Mucosa of gallbladder (tissue), 1 donor: Measurements from ENCODE around the gene BEND2. TPM values are rescaled to one million over a fixed set of nuclear protein-coding genes. Genes with fewer than 3 reads are reported as not detected.

Experiments
- DNase-seq: peaks from one replicate; pipeline ENCODE4 v3.0.0-alpha.2; 2020; ENCODE audit warnings: low spot score
- total RNA-seq: library from RNA; stranded (reverse); gene quantifications from one replicate; pipeline ENCODE4 v1.2.1, GENCODE V29; 2021
- donor health status: DM: no; HTN: no; CAD: no.

The BEND2 gene
- total RNA-seq, 1 donor from 2014 or later, result not detected

- no peak for DNase-seq
Measured at GRCh38 chrX:18136816-18137215, 83.9 kb downstream of the BEND2 start.

- DNase-seq, result no peak
Measured at GRCh38 chrX:18133605-18134004, 87.1 kb downstream of the BEND2 start.

- no peak for DNase-seq
Measured at GRCh38 chrX:18129690-18130089, 91.0 kb downstream of the BEND2 start.

DNA sequence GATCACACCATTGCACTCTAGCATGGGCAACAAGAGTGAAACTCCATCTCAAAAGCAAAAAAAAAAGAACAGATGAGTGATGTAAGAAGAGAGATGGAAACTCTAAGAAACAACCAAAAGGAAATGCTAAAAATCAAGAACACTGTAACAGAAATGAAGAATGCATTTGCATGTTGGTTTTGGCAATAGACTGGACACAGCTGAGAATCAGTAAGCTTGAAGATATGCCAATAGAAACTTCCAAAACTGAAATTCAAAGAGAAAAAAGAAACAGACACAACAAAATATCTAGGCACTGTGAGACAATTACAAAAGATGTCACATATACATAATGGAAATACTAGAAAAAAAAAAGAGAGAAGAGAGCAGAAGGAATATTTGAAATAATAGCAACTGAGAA, 93.7 kb downstream of the BEND2 start:
- DNase-seq, result no peak

GRCh38 chrX:18119856-18120255, 100.8 kb downstream of the BEND2 start:
- no peak for DNase-seq

Other genes starting within 250 kb of the BEND2 start
- gene SCML2, start 133.8 kb upstream of the BEND2 start, total RNA-seq, result 0.92 TPM
- 12.1 TPM for gene CDKL5, start 204.7 kb upstream of the BEND2 start, total RNA-seq